IMR-90 (cell line): ENCODE results near the gene MARCO. TPM values are rescaled to one million over a fixed set of nuclear protein-coding genes. Genes with fewer than 3 reads are reported as not detected.

Source experiments
- ATAC-seq: fragments of 200-7000 bp; cut with Tn5 transposase; 2 replicates; pipeline ENCODE4 v1.9.1; 2020; ENCODE audit warnings: low read depth, mild to moderate bottlenecking, moderate library complexity
- BruUV-seq: library from RNA; stranded (reverse); fragments of 400-500 nt; replicated peaks from 2 replicates; lab custom pipeline; 2021; lab: Mats Ljungman, UMichigan
- CTCF ChIA-PET: fragments of 300-600 bp; formaldehyde crosslinking; extraction: SDS; loops from one replicate; lab custom pipeline; 2021; ENCODE audit warnings: antibody characterized with exemption; lab: Yijun Ruan, JAX
- POLR2A ChIA-PET: fragments of 300-600 bp; sonication (Branson Sonifier 250); formaldehyde crosslinking; loops from one replicate; lab custom pipeline; 2022; ENCODE audit warnings: antibody characterized with exemption; ENCODE audit not compliant: unreplicated experiment; lab: Charles Lee
- DNase-seq: peaks from one replicate; pipeline ENCODE4 v3.0.0; 2013
- H2AFZ ChIP-seq: replicated peaks from 2 replicates; pipeline ENCODE3; 2013; ENCODE audit warnings: low read length, mild to moderate bottlenecking; ENCODE audit not compliant: poor library complexity
- H2AK5ac ChIP-seq: 2 replicates; pipeline ENCODE4 v1.6.1; 2013; ENCODE audit warnings: low read depth, low read length, inconsistent platforms
- H2AK9ac ChIP-seq: replicated peaks from 2 replicates; pipeline ENCODE3; 2013; ENCODE audit warnings: mild to moderate bottlenecking, low read depth, low read length, moderate library complexity; ENCODE audit not compliant: poor library complexity
- H2BK120ac ChIP-seq: 2 replicates; pipeline ENCODE4 v1.6.1; 2013; ENCODE audit warnings: low read depth, low read length, inconsistent platforms
- H2BK15ac ChIP-seq: 3 replicates; pipeline ENCODE4 v1.6.1; 2013; ENCODE audit warnings: low read depth, low read length, inconsistent platforms
- H2BK20ac ChIP-seq: 2 replicates; pipeline ENCODE4 v1.6.1; 2013; ENCODE audit warnings: low read depth, mild to moderate bottlenecking, inconsistent platforms, low read length, moderate library complexity
- H2BK5ac ChIP-seq: 2 replicates; pipeline ENCODE4 v1.6.1; 2013; ENCODE audit warnings: mild to moderate bottlenecking, low read depth, low read length, inconsistent platforms; ENCODE audit not compliant: poor library complexity, severe bottlenecking
- H3K14ac ChIP-seq: replicated peaks from 2 replicates; pipeline ENCODE4 v1.6.1; 2013; ENCODE audit warnings: low read depth, low read length, inconsistent platforms
- H3K18ac ChIP-seq: 2 replicates; pipeline ENCODE4 v1.6.1; 2013; ENCODE audit warnings: low read depth, low read length, control low read depth
- H3K23ac ChIP-seq: 2 replicates; pipeline ENCODE4 v1.6.1; 2013; ENCODE audit warnings: low read depth, low read length, inconsistent platforms
- H3K27ac ChIP-seq: 2 replicates; pipeline ENCODE4 v1.5.1; 2013; ENCODE audit warnings: mild to moderate bottlenecking, control low read depth, low read length; ENCODE audit not compliant: insufficient read depth
- H3K27me3 ChIP-seq: 2 replicates; pipeline ENCODE4 v1.6.1; 2013; ENCODE audit warnings: low read length; ENCODE audit not compliant: control insufficient read depth, insufficient read depth
- H3K36me3 ChIP-seq: 2 replicates; pipeline ENCODE4 v1.6.1; 2013; ENCODE audit warnings: low read length, mixed read lengths; ENCODE audit not compliant: control insufficient read depth, insufficient read depth
- H3K4ac ChIP-seq: 2 replicates; pipeline ENCODE4 v1.6.1; 2013; ENCODE audit warnings: low read depth, low read length, inconsistent platforms
- H3K4me1 ChIP-seq: 2 replicates; pipeline ENCODE4 v1.6.1; 2013; ENCODE audit warnings: low read length, mixed read lengths; ENCODE audit not compliant: control insufficient read depth, insufficient read depth
- H3K4me2 ChIP-seq: 2 replicates; pipeline ENCODE4 v1.6.1; 2013; ENCODE audit warnings: low read depth, mild to moderate bottlenecking, control low read depth, low read length, moderate library complexity
- H3K4me3 ChIP-seq: 2 replicates; pipeline ENCODE4 v1.5.1; 2013; ENCODE audit warnings: low read depth, mild to moderate bottlenecking, control low read depth, low read length, moderate library complexity; ENCODE audit not compliant: insufficient read depth
- H3K56ac ChIP-seq: 2 replicates; pipeline ENCODE4 v1.6.1; 2013; ENCODE audit warnings: low read length, inconsistent platforms; ENCODE audit not compliant: insufficient read depth; ENCODE audit errors: extremely low read depth
- H3K79me1 ChIP-seq, 2 experiments: 2 replicates each; pipeline ENCODE4 v1.6.1; 2013; ENCODE audit warnings: low read length in 2 of 2, inconsistent platforms in 1 of 2, low read depth in 1 of 2
- H3K9ac ChIP-seq: 2 replicates; pipeline ENCODE4 v1.6.1; 2013; ENCODE audit warnings: low read depth, low read length, control low read depth
- H3K9me1 ChIP-seq: 2 replicates; pipeline ENCODE4 v1.6.1; 2013; ENCODE audit warnings: low read length, inconsistent platforms; ENCODE audit not compliant: insufficient read depth
- H3K9me3 ChIP-seq: 2 replicates; pipeline ENCODE4 v1.6.1; 2013; ENCODE audit warnings: low read length; ENCODE audit not compliant: control insufficient read depth, insufficient read depth
- H4K20me1 ChIP-seq: 2 replicates; pipeline ENCODE4 v1.6.1; 2013; ENCODE audit warnings: low read length, inconsistent platforms; ENCODE audit not compliant: insufficient read depth
- H4K5ac ChIP-seq: 2 replicates; pipeline ENCODE4 v1.6.1; 2013; ENCODE audit warnings: mild to moderate bottlenecking, low read depth, low read length, control low read depth
- H4K8ac ChIP-seq, 2 experiments: 2 replicates each; pipeline ENCODE4 v1.6.1; 2013; ENCODE audit warnings: low read depth in 2 of 2, low read length in 2 of 2, control low read depth in 1 of 2, inconsistent platforms in 1 of 2
- H4K91ac ChIP-seq: 2 replicates; pipeline ENCODE4 v1.6.1; 2013; ENCODE audit warnings: low read depth, low read length, inconsistent platforms; ENCODE audit not compliant: insufficient read depth
- CHD1 ChIP-seq: IDR thresholded peaks from 2 replicates; pipeline ENCODE4 v1.6.1; 2012; ENCODE audit warnings: low read depth, low read length, improper control_type of control experiment
- CTCF ChIP-seq: conservative IDR thresholded peaks from 2 replicates; pipeline ENCODE4 v1.5.1; 2012; ENCODE audit warnings: mild to moderate bottlenecking, low read depth, low read length, improper control_type of control experiment
- NFE2L2 ChIP-seq: fragments of 150-350 bp; IDR thresholded peaks from 2 replicates; pipeline ENCODE4 v1.6.1; 2016; ENCODE audit warnings: low read depth, mild to moderate bottlenecking, low read length
- POLR2A ChIP-seq: IDR thresholded peaks from 2 replicates; pipeline ENCODE4 v1.6.1; 2012; ENCODE audit warnings: mild to moderate bottlenecking, low read depth, low read length
- RFX5 ChIP-seq: IDR thresholded peaks from 2 replicates; pipeline ENCODE4 v1.8.0; 2012; ENCODE audit warnings: low read depth, mild to moderate bottlenecking, low read length, moderate library complexity
- USF2 ChIP-seq: fragments of 150-350 bp; IDR thresholded peaks from 2 replicates; pipeline ENCODE4 v1.6.1; 2017; ENCODE audit warnings: mild to moderate bottlenecking, antibody characterized with exemption, low read length, low read depth
- WGBS, 2 experiments: methylation state at CpG; one replicate each; pipeline versions ENCODE4 v1.1.5 to v1.1.7; 2013; ENCODE audit warnings: missing lambda C conversion rate in 2 of 2; ENCODE audit not compliant: insufficient read length in 1 of 2; ENCODE audit errors: extremely low coverage in 2 of 2; 5-methylcytosine and 5-hydroxymethylcytosine counted together
- dilution Hi-C: fragments of 300-500 bp; cut with HindIII; formaldehyde crosslinking; loops from one replicate; pipeline ENCODE4 v1.14.3; 2018; ENCODE audit warnings: low sequenced_read_pairs; ENCODE audit not compliant: unreplicated experiment
- in situ Hi-C: fragments of 300-500 bp; cut with MboI; formaldehyde crosslinking; loops from 3 replicates; pipeline ENCODE4 v1.14.3; 2019; ENCODE audit warnings: low sequenced_read_pairs, inconsistent platforms, mixed read lengths
- intact Hi-C: fragments of 100-400 bp; cut with micrococcal nuclease; formaldehyde crosslinking; loops from 2 replicates; pipeline ENCODE4 v1.10.0; 2022
- polyA plus RNA-seq, 3 experiments: library from polyadenylated mRNA; depleted of rRNA; stranded (reverse); fragments of >200 nt; gene quantifications; 2 replicates each; pipeline ENCODE4 v1.2.3, GENCODE V29; 2012; ENCODE audit warnings: low replicate concordance in 1 of 3
- total RNA-seq: library from RNA; depleted of rRNA; stranded (reverse); fragments of >200 nt; gene quantifications from 2 replicates; pipeline ENCODE4 v1.2.3, GENCODE V29; 2012

Gene MARCO
- total and polyA plus RNA-seq, 2 of the 4 experiments (the other 2 are of a cell fraction): not detected

GRCh38 chr2:119008108-119008507 is 66.1 kb downstream of the MARCO start:
- in situ Hi-C loops: no loop called here

More at GRCh38 chr2:119008108-119008507, 66.1 kb downstream of the MARCO start:
- Histone ChIP-seq H4K8ac (no peak overlapping the region), H3K9me1 (no peaks in the 10 kb centered on the region), H3K4me3 (no peak overlapping the region), H3K79me1 (no peaks in the 10 kb centered on the region), H3K4ac (no peak overlapping the region), H4K5ac (no peak overlapping the region), H3K4me1 (no peaks in the 10 kb centered on the region), H4K91ac (no peak overlapping the region), H3K27ac (no peak overlapping the region), H3K14ac (no peak overlapping the region), H3K9ac (no peak overlapping the region), H3K36me3 (no peaks in the 10 kb centered on the region), H4K20me1 (no peaks in the 10 kb centered on the region), H2AK9ac (no peak overlapping the region), H2BK15ac (no peak overlapping the region), H2BK20ac (no peak overlapping the region), H3K56ac (no peak overlapping the region), H3K18ac (no peak overlapping the region), H3K23ac (no peak overlapping the region), H2AFZ (no peak overlapping the region), H3K9me3 (no peaks in the 10 kb centered on the region), H2BK5ac (no peak overlapping the region), H3K4me2 (no peak overlapping the region), H2BK120ac (no peak overlapping the region), H2AK5ac (no peak overlapping the region), H3K27me3 (peaks cover 3% of the 10 kb centered on the region)
- WGBS, 2 experiments: no CpG with 5 or more reads among the region's 2 CpGs
- ChIA-PET CTCF (interaction anchor here (1.3 kb wide), 1 partner anchor 283 kb away, joined by 3 read pairs; no protein-coding TSS in a partner anchor), POLR2A (no interaction called here)
- TF ChIP-seq NFE2L2 (no peak), RFX5 (no peak), CTCF (no peak), POLR2A (no peak), USF2 (no peak), CHD1 (no peak)
- intact Hi-C loops (no loop called here), dilution Hi-C loops (no loop called here)
- no peak for DNase-seq
- ATAC-seq: no peak
- no TSS peak for BruUV-seq
